ENCODE data around the gene GNAI3. TPM values are rescaled to one million over a fixed set of nuclear protein-coding genes. Genes with fewer than 3 reads are reported as not detected.

GNAI3 gene
- total RNA-seq, 1 experiment from 2014 or later: 9.9 TPM

DNA sequence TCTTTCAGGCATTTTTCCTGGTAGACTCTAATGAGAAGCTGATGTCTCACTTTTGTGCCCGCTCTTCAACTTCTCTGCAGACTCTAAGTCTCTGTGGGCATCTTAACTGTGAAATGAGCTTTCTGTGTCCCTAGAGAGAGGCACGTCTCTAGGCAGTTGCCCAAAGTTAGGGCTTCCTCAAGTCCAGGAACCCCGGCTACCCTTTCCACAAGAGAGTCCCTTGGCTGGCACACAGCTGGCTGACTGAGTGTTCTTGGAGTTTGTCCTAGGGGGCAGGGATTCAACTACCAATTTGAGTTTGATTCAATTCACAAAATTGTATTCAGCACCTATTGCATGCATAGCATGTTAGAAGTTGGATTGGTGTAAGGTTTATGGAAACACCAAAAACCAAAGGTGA lies 7.3 kb upstream of the GNAI3 start:
- Mint-ChIP-seq H3K4me3 (no peak overlapping the region), H3K9me3 (no peaks in the 10 kb centered on the region), H3K27ac (no peak overlapping the region), H3K27me3 (ENCODE audit: low read depth) (peaks cover 2% of the 10 kb centered on the region), H3K36me3 (ENCODE audit: insufficient read depth in 1 of 3, low read depth in 3 of 3) (no peaks in the 10 kb centered on the region; a peak in 1 of 7 replicates), H3K4me1 (peaks cover 8 to 28% of the 10 kb centered on the region in 2 experiments)
- Histone ChIP-seq H2AK5ac (ENCODE audit: insufficient read length, low read length) (no peak overlapping the region), H4K20me1 (ENCODE audit: control insufficient read depth, insufficient read depth, insufficient read length) (no peaks in the 10 kb centered on the region), H2AFZ (ENCODE audit: low read length) (no peak overlapping the region), H2BK5ac (ENCODE audit: insufficient read length, low read length) (no peak overlapping the region), H3K56ac (ENCODE audit: insufficient read length, low read depth, low read length) (no peak overlapping the region), H4K91ac (ENCODE audit: insufficient read length, low read depth, low read length) (no peak overlapping the region), H2BK15ac (ENCODE audit: low read depth, low read length) (no peak overlapping the region), H3T11ph (ENCODE audit: low read length) (no peak overlapping the region), H3K23ac (ENCODE audit: insufficient read length, low read depth, low read length) (no peak overlapping the region), H3K27me3 (ENCODE audit: insufficient read depth, low read length) (no peaks in the 10 kb centered on the region), H4K8ac (replicated peaks; ENCODE audit: insufficient read length, low read depth, low read length) (no peak overlapping the region), H3K27ac (ENCODE audit: insufficient read length, low read depth, low read length) (no peak overlapping the region), H2BK12ac (ENCODE audit: insufficient read length, low read depth, low read length) (no peak overlapping the region), H3K79me1 (ENCODE audit: insufficient read depth, low read depth, low read length, poor library complexity, severe bottlenecking) (no peaks in the 10 kb centered on the region), H3K9ac (ENCODE audit: extremely low read depth, insufficient read length, low read length) (no peak overlapping the region), H3K79me2 (ENCODE audit: insufficient read depth, low read length) (no peaks in the 10 kb centered on the region), H3K4me2 (ENCODE audit: insufficient read depth, insufficient read length, low read length) (no peak overlapping the region), H3K9me3 (ENCODE audit: control insufficient read depth, low read depth, low read length) (no peaks in the 10 kb centered on the region), H3K23me2 (ENCODE audit: insufficient read length, low read depth, low read length, poor library complexity, severe bottlenecking) (no peaks in the 10 kb centered on the region), H2BK20ac (ENCODE audit: low read depth, low read length, poor library complexity, severe bottlenecking) (no peak overlapping the region), H3K18ac (ENCODE audit: insufficient read length, low read depth, low read length) (no peak overlapping the region), H3K4me1 (ENCODE audit: insufficient read depth, low read length) (no peaks in the 10 kb centered on the region; the same call in 1 of the 2 replicates), H3K4ac (ENCODE audit: low read depth, low read length) (no peak overlapping the region), H4K5ac (ENCODE audit: insufficient read length, low read depth, low read length) (no peak overlapping the region), H3K14ac (ENCODE audit: insufficient read depth, low read length) (no peak overlapping the region), H2BK120ac (ENCODE audit: low read depth, low read length, poor library complexity, severe bottlenecking) (no peak overlapping the region)
- TF ChIP-seq, protein P1, sequence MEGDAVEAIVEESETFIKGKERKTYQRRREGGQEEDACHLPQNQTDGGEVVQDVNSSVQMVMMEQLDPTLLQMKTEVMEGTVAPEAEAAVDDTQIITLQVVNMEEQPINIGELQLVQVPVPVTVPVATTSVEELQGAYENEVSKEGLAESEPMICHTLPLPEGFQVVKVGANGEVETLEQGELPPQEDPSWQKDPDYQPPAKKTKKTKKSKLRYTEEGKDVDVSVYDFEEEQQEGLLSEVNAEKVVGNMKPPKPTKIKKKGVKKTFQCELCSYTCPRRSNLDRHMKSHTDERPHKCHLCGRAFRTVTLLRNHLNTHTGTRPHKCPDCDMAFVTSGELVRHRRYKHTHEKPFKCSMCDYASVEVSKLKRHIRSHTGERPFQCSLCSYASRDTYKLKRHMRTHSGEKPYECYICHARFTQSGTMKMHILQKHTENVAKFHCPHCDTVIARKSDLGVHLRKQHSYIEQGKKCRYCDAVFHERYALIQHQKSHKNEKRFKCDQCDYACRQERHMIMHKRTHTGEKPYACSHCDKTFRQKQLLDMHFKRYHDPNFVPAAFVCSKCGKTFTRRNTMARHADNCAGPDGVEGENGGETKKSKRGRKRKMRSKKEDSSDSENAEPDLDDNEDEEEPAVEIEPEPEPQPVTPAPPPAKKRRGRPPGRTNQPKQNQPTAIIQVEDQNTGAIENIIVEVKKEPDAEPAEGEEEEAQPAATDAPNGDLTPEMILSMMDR (conservative IDR thresholded peaks at IDR 0.05): no peak
- WGBS (ENCODE audit: extremely low coverage, insufficient read length, low lambda C conversion rate): no CpG with 5 or more reads among the region's 3 CpGs
- no peak for DNase-seq

Measured in H9 (cell line).